Heart right ventricle (tissue), 16 donors: ENCODE data around the gene KIAA1328. TPM values are rescaled to one million over a fixed set of nuclear protein-coding genes. Genes with fewer than 3 reads are reported as not detected.
A peak's percentile ranks its signal among the peaks of the same experiment; 100 is the strongest.

Experiments used
- ATAC-seq, 8 donors: fragments of 200-7000 bp; cut with Tn5 transposase; one replicate each; pipeline ENCODE4 v1.9.1; 2020; ENCODE audit warnings: mild to moderate bottlenecking in 8 of 8, moderate library complexity in 8 of 8, moderate number of reproducible peaks in 1 of 8
- DNase-seq, 2 donors: peaks; one replicate each; pipeline ENCODE4 v3.0.0-alpha.2; 2020
- H3K27ac ChIP-seq, 10 donors: fragments of 200-600 bp; sonication (generic) in 2 of 10; one replicate each; pipeline versions ENCODE4 v1.5.0 to v1.8.0; 2020 to 2022; ENCODE audit warnings: mild to moderate bottlenecking in 3 of 10
- H3K27me3 ChIP-seq, 7 donors: fragments of 200-600 bp; one replicate each; pipeline ENCODE4 v1.8.0; 2021 to 2022; ENCODE audit warnings: mild to moderate bottlenecking in 2 of 7
- H3K36me3 ChIP-seq, 9 donors: fragments of 200-600 bp; sonication (generic) in 1 of 9; one replicate each; pipeline versions ENCODE4 v1.5.0 to v1.8.0; 2020 to 2022; ENCODE audit warnings: mild to moderate bottlenecking in 2 of 9
- H3K4me1 ChIP-seq, 9 donors: fragments of 200-600 bp; sonication (generic) in 1 of 9; one replicate each; pipeline versions ENCODE4 v1.5.0 to v1.8.0; 2020 to 2022; ENCODE audit warnings: mild to moderate bottlenecking in 4 of 9
- H3K4me3 ChIP-seq, 10 donors: fragments of 200-600 bp; sonication (generic) in 2 of 10; one replicate each; pipeline versions ENCODE4 v1.5.0 to v1.8.0; 2020 to 2022; ENCODE audit warnings: mild to moderate bottlenecking in 7 of 10, moderate library complexity in 2 of 10
- H3K9me3 ChIP-seq, 11 donors: fragments of 200-600 bp in 10 of 11; sonication (generic) in 2 of 11; one replicate each; pipeline versions ENCODE4 v1.5.0 to v1.8.0; 2013 to 2022; ENCODE audit warnings: mild to moderate bottlenecking in 2 of 11, control low read depth in 1 of 11, moderate library complexity in 1 of 11
- CTCF ChIP-seq, 9 donors: fragments of 200-600 bp; sonication (generic) in 2 of 9; IDR thresholded peaks; one replicate each; pipeline versions ENCODE4 v1.5.0 to v1.8.0; 2021 to 2022; ENCODE audit warnings: antibody characterized with exemption in 9 of 9, mild to moderate bottlenecking in 5 of 9, moderate library complexity in 1 of 9
- WGBS, 2 donors: extraction: QIAGEN DNeasy Blood & Tissue Kit; methylation state at CpG; one replicate each; pipeline ENCODE4 v1.1.7; 2013; ENCODE audit warnings: inconsistent platforms in 1 of 2; 5-methylcytosine and 5-hydroxymethylcytosine counted together
- intact Hi-C, 10 donors: fragments of 100-400 bp; cut with DNase I; formaldehyde crosslinking; loops; one replicate each; pipeline versions ENCODE4 v1.11.1 to v1.14.2; 2022
- polyA plus RNA-seq, 2 donors: library from polyadenylated mRNA; stranded (reverse); fragments of 200-250 nt; gene quantifications; one replicate each; pipeline ENCODE4 v1.2.3, GENCODE V29; 2013
- total RNA-seq, 10 donors: library from RNA; stranded (reverse); fragmentation: NEBNext Ultra II Directional in 3 of 10; extraction: Animal tissue kit (Norgen Biotek cat#: 25700) in 3 of 10; gene quantifications; one replicate each; pipeline versions ENCODE4 v1.2.1 to v1.2.4, GENCODE V29; 2021 to 2023
- donor health status: Arrhythmogenic right ventricular cardiomyopathy.
- donor health status: ischemic (EF 13 %, LVEDD 7.1; RV severe dilation, severe dysfunction).
- donor health status: healthy with polysubstance abuse.
- donor health status: DM: no; HTN: yes; CAD: no.
- donor health status: DM: no; HTN: no; CAD: no.
- donor health status: ischemic (EF 25% LVEDD 6.9; RV normal size, moderate dysfunction).
- donor health status: ischemic (EF 25% LVEDD 5.7; RV mildly dilated, moderate dysfunction).
- donor health status: healthy.
- donor health status: DM: yes; HTN: yes; CAD: no.
- donor health status: Ischemic cardiomyopathy.
- donor health status: ischemic (EF 35%, LVEDD 5.7; RV mildly dilated, moderate dysfunction).
- donor health status: nonischemic (EF 11% LVEDD 7.7; RV severe dilation, severe dysfunction).
- donor health status: DM: yes; HTN: yes; CAD: no.
- donor health status: PGD.
- donor health status: ischemic (EF 29% LVEDD 5.4; RV normal size, mild dysfunction).
- donor health status: nonischemic (EF 23%, LVEDD 6.1; RV moderate dilation, normal function).

Gene KIAA1328
- total and polyA plus RNA-seq, 12 donors: 1.9 to 6.3 (median 5.1) TPM

GRCh38 chr18:36885981-36886380, 57.1 kb downstream of the KIAA1328 start:
- no peaks in the 10 kb centered on the region for H3K27me3 ChIP-seq
- peaks cover 0 to 7% (median 0%) of the 10 kb centered on the region in 9 donors for H3K36me3 ChIP-seq
- intact Hi-C loops: no loop called here
- no peak for DNase-seq
- no peak overlapping the region for H3K27ac ChIP-seq
- no peak for ATAC-seq
- WGBS, 2 donors: 81 to 82% methylated on average over 2 of the region's 2 CpGs
- H3K9me3 ChIP-seq: no peaks in the 10 kb centered on the region
- peaks cover 0 to 24% (median 11%) of the 10 kb centered on the region in 9 donors for H3K4me1 ChIP-seq
- TF ChIP-seq CTCF (IDR thresholded peaks at IDR 0.05): no peak
- no peak overlapping the region for H3K4me3 ChIP-seq

- Histone ChIP-seq H3K27me3 (no peaks in the 10 kb centered on the region), H3K36me3 (peaks cover 0 to 6% (median 0%) of the 10 kb centered on the region in 9 donors), H3K4me3 (no peak overlapping the region), H3K4me1 (peaks cover 0 to 24% (median 11%) of the 10 kb centered on the region in 9 donors), H3K9me3 (no peaks in the 10 kb centered on the region), H3K27ac (no peak overlapping the region)
- no peak for TF ChIP-seq CTCF (IDR thresholded peaks at IDR 0.05)
- intact Hi-C loops: no loop called here
- DNase-seq (no peak), ATAC-seq (no peak)
Measured at GRCh38 chr18:36887114-36887513, 58.2 kb downstream of the KIAA1328 start.

- no peak for DNase-seq
- Histone ChIP-seq H3K36me3 (peaks cover 0 to 6% (median 0%) of the 10 kb centered on the region in 9 donors), H3K9me3 (no peaks in the 10 kb centered on the region), H3K27me3 (no peaks in the 10 kb centered on the region), H3K4me3 (no peak overlapping the region), H3K4me1 (peaks cover 0 to 24% (median 11%) of the 10 kb centered on the region in 9 donors), H3K27ac (no peak overlapping the region)
- intact Hi-C loops: no loop called here
- WGBS, 2 donors: 50% methylated on average over 1 of the region's 1 CpG
- ATAC-seq: peak in 3 of 8 donors; percentile 12 to 56 (median 52)
- TF ChIP-seq CTCF (IDR thresholded peaks at IDR 0.05): no peak
Measured at GRCh38 chr18:36887864-36888263, 58.9 kb downstream of the KIAA1328 start.

- H3K27me3 ChIP-seq: no peaks in the 10 kb centered on the region
- ATAC-seq (no peak), DNase-seq (no peak)
- no peak overlapping the region for H3K4me3 ChIP-seq
- H3K9me3 ChIP-seq: no peaks in the 10 kb centered on the region
- intact Hi-C loops: no loop called here
- peaks cover 0 to 24% (median 11%) of the 10 kb centered on the region in 9 donors for H3K4me1 ChIP-seq
- peaks cover 0 to 6% (median 0%) of the 10 kb centered on the region in 9 donors for H3K36me3 ChIP-seq
- no peak overlapping the region for H3K27ac ChIP-seq
- TF ChIP-seq CTCF (IDR thresholded peaks at IDR 0.05): no peak
Measured at GRCh38 chr18:36888778-36889177, 59.9 kb downstream of the KIAA1328 start.
